GM18867 (cell line): ENCODE data around the gene ZNF777.
"Not testable (repeated sequence)": the region's sequence is repeated elsewhere in the genome, so short reads cannot be mapped to it uniquely, and the experiment has no call there.

Experiments used
- ATAC-seq: cut with Tn5 transposase; IDR thresholded peaks from one replicate; pipeline ENCODE4 v1.9.1; 2021; ENCODE audit warnings: mild to moderate bottlenecking, moderate library complexity; ENCODE audit not compliant: unreplicated experiment

The ZNF777 gene

DNA sequence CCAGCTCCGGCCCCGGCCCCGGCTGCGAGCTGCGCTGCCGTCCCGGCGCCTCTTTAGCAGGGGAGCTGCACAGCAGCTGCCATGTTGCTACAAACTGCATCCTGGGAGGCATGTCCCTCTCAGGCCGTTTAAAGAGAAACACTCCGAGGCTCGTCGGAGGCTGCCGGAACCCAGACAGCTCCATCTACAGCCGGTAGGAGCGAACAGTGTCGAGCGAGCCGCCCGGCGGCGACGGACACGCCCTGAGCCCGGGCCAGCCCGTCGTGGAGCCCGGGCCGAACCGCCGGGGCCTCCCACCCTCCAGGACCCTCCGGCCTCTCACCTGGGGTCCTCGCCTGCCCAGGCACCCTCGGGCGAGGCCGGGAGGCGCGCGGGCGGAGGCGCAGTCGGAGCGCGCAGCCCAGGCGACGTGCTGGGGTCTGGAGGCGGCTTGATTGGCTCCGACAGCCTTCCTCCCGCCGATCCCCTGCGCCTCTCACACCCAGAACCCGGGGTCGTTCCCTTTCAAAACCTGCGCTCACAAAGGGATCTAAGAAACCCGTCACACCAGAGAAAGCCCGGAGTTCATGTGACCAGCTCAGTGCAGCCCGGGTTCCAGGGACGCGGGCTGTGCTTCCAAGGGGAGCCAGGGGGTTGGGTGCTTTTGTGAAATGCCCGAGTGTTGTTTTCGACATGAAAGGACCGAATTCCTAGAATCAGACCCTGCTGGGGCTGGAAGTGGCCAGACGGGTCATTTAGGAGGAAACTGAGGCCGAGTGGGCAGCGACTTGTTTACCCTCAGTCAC is at the start of gene ZNF777:
Gene ZNF777 (minus strand): TSS at position 570 of the 785 bp plus-strand sequence. CDS start 5,040 bp downstream, outside the sequence.
- ATAC-seq, result peak; percentile 97

DNA sequence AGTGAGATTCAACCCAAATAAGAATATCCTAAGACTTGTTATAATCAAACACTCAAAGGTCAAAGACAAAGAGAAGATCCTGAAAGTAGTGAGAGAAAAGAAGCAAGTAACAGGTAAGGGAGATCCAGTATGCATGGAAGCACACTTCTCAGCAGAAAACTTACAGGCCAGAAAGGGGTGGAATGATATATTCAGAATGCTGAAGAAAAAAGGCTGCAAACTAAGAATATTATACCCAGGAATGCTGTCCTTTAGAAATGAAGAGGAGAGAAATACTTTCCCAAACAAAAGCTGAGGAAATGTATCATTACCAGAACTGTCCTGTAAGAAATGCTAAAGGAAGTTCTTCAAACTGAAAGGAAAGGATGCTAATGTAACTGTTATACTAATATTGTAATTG is 49.4 kb upstream of the ZNF777 start:
- ATAC-seq, result no peak

DNA sequence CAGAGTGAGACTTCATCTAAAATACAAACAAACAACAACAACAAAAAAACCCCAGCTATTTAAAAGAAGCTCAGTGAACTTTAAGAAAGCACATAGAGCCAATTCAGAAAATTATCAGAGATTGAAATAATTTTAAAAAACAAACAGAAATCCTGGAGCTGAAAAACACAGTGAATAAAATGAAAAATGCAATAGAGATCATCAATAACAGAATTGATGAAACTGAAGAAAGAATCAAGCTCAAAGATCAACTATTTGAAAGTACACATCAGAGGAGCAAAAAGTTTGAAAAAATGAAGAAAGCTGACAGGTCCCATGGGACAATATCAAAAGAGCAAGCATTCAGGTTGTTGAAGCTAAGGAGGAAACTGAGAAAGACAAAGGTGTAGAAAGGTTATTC is 48.9 kb upstream of the ZNF777 start:
- no peak for ATAC-seq

DNA sequence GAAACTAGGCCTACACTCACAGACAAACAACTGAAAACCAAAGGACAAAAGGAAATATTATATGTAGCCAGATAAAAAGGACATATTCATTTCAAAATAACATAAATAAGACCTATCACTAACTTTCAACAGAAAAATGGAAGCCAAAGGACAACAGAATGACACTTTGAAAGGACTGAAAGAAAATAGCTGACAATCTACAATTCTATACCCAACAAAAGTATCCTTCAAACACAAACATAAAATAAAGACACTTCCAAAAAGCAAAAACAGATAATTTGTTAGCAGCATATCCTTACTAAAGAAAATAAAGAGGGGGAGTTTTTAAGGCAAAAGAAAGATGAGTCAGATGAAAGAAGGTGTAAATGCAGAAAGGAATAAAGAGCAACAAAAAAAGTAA is 44.7 kb upstream of the ZNF777 start:
- no peak for ATAC-seq

DNA sequence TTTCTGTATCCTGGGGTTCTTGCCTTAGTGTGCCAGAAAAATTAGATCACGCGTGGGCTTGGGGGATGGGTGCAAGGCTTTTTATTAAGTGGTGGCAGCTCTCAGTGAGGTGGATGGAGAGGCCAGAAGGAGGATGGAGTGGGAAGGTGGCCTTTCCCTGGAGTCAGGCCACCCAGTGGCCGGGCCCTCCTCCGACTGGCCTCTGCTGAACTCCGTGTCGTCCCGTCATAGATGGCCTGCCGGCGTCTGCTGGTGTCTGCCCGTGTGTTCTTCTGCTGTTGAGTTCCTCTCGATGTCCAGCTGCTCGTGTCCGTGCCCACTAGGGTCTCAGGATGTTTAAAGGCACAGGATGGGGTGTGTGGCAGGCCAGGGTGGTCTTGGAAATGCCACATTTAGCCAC is 40.8 kb upstream of the ZNF777 start:
- ATAC-seq, result no peak

DNA sequence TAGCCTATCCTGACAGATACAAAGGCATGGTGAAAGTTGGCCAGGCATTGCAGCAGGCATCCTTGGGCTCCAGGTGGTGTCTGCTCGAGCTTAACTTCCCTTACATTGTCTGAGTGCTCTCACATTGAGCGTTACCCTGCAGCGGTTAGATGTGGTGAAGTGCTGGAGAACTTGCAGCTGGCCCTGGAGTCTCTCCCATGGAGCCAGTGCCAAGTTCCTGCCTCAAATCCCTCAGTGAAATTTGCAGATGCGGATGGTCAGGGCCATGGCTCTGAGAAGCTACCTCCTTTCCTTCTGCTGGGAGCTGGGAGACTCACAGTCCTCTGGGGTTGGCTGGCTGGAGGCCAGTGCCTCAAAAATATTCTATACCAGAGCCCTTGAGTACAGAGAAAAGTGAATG is 40.0 kb upstream of the ZNF777 start:
- ATAC-seq, result no peak

DNA sequence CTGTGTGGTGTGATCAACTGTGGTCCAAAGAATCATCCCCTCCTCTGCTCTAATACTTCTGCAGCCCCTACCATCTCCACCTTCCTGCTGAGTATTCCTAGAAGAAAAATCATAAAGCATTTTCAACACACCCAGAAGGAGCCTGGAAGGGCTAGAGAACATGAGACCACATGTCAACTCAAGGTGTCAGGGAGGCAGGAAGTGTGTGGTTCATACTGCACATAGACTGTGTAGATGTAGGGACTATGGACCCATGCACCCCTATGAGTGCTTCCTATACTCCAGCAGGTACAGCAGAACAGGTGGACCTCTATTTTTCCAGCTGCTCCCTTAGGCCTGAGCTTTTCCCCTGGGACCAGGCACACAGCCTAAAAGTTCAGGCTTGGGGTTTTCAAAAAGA is 39.3 kb upstream of the ZNF777 start:
- ATAC-seq, result no peak

DNA sequence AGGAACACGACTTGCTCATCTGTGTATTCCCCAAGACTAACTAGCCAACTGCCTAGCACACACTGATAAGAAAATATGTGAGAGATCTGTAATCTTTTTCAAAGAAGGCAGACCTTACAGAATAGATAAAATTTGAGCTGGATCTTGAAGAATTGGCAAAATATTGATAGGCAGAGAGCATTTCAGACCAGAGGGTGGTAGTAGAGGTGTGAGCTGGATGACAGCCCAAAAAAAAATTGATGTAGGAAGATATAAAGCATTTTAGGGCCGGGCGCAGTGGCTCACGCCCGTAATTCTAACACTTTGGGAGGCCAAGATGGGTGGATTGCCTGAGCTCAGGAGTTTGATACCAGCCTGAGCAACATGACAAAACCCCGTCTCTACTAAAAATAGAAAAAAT is 37.9 kb upstream of the ZNF777 start:
- ATAC-seq, result no peak

DNA sequence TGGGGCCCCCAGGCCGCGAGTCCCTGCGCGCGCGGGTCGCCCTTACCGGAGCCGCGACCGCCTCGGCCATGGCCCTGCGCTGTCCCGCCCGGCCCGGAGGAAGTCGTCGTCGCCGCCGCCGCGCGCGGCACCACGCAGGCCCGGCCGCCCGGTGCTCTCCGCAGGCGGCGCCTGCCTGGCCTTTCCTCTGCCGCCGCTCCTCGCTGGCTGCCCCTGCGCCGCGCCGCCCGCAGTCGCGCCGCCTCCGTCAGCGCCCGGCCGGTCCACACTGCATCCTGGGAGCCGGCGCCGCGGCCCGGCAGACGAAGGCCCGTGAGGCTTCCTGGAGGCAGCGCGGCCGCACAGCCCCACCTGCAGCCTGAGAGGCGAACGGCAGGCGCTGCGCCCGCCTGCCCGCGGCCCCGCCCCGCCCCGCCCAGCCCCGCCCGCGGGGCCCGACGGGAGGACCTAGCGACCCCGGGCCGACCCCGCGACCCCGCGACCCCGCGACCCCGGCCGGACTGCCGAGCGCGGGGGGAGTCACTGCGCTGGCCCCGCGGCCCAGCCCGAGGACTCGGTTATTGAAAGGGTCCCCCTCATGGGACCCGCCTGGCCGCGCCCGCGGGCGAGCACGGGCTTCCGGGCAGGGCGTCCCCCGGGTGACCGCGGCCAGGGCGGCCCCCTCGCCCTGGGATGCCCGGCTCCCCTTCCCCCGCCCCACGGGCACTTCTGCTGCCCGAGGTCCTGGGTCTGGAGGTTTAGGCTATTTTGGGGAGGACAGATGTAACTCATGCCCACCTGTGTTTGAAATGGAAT is 36.8 kb upstream of the ZNF777 start, which contains the start of gene ZNF746:
Gene ZNF746 (minus strand): TSS at position 343 of the 795 bp plus-strand sequence. CDS start 273 bp downstream, at position 70.
- ATAC-seq, result peak; percentile 95

DNA sequence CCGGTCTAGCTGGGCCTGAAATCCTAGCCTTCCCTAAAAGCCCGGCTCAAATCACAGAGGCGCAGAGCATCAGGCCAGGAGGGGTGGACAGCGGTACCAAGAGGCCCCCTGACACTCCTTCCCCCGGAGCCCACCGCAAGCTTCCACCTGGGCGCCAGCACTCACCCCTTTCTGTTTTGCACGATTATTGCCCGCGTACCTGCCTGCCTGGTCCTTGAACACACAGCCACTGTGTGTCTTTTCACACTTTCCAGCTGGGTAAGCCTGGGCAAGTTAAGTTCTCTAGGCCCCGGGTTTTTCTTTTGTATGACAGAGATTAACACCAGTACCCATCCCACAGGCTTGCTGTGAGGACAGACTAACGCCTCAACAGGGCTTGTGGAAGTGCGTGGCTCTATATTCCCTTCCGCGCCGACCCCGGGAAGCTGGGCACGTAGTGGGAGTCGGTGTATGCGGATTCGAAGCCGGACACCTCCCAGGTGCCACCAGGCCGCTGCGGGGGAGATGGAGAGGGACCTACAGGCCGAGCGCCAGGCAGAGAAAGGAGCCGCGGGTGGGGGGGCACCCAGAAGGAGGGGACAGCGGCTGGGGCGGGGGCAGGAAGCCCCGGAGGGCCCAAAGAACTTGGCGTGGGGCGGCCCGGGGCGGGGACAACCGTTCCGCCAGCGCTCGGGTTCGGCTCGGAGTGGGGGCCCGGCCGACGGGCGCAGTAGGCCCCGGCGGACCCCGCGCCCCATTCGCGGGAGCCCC is 36.0 kb upstream of the ZNF777 start:
- ATAC-seq, result peak; percentile 40

DNA sequence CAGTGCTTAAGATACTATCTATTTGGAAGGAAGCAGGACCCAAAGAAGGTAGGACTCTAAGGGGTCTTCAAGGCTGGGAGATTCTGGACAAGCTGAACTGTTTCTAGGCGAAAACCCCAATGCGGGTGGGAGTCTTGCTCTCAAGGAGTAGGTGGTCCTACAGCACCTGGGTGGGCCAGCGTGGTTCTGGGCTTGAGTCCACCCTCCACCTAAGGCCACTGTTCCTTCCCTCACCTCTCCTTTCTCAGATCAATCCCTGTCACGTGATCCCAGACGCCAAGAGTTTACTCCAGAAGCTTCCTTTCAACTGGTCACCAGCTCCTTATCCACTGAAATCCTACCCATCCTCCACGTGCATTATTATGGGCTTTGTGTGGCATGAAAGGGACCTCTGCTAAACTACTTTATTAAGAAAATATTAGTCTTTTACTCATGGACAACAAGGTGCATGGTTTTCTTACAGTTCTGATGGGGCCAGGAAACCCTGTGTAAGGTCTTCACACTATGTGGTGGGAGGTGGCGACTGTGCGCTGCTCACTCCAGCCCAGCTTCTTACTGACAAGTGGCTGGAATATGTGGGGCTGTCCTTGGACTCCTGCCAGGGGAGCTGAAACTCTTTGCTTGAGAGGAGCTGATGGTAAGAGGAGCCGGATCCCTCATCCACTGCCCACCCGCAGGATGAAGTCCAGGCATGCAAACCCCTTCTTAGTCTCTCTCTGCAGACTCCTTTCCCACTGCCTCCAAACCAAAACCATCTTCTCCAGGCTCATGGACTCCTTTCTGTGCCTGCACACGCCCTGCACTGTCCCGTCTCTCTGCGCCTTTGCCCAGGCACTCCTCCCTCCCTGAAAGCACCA is 35.2 kb upstream of the ZNF777 start:
- ATAC-seq, result no peak

DNA sequence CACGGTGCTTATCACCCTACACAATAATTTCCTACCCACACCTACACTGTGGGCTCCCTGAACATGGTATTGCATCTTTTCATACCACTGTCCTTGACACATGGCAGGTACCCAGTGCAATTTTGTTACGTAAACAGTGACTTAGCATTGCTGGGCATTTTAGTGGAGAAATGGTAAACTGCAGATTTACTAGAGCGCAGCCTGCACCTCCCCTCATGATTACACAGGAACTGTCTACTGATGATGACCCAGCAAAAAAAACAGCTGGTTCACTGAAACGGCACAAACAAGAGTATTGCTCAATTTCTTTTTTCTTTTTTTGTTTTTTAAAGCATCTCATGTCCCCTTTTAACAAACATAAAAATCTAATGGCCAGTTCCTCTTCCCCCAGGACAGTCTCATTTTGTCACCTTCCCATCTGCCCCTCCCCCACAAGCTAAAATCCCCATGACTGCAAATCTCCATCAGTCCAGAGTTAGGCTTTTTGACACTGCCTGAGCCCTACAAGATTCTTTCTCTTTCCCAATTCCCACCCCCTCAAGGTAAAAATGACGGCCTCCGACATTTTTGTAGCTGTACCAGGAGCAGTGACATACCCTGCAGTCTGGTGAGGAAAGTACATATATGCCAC is 34.0 kb upstream of the ZNF777 start:
- no peak for ATAC-seq

DNA sequence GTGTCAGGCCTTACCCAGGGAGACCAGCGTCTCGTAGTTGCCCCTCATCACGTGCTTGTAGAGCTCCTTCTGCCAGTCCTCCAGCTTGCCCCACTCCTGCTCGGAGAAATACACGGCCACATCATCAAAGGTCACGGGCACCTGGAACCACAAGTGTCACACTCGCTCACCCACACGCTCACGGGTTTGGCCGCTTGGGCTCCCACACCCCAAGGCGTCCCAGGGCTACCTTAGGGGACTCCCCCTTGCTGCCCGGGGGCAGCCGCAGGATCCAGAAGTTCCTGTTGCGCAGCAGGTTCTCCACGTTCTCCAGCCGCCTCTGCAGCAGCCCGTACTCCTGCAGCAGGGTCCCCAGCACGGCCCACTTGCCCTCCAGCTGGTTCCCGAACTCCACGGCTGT is 33.1 kb upstream of the ZNF777 start:
- not testable (repeated sequence) for ATAC-seq

DNA sequence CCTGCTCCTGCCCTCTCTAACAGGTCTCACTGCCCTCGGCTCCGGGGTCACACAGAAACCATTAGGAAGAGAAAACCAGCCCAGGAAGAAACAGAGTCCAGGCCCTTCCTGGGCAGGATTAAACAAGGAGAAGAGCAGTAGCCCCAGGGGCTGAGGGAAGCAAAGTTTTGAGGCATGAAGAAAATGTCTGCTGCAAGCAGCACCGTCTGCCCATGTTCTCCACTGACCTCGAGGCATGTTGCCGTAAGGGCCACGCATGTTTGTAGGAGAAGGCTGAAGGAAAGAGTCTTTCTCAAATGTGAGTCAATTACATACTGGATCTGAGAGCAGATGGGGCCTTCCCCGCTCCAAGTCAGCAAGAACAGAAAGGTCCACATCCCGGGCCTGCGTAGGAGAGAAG is 32.5 kb upstream of the ZNF777 start:
- ATAC-seq, result no peak

DNA sequence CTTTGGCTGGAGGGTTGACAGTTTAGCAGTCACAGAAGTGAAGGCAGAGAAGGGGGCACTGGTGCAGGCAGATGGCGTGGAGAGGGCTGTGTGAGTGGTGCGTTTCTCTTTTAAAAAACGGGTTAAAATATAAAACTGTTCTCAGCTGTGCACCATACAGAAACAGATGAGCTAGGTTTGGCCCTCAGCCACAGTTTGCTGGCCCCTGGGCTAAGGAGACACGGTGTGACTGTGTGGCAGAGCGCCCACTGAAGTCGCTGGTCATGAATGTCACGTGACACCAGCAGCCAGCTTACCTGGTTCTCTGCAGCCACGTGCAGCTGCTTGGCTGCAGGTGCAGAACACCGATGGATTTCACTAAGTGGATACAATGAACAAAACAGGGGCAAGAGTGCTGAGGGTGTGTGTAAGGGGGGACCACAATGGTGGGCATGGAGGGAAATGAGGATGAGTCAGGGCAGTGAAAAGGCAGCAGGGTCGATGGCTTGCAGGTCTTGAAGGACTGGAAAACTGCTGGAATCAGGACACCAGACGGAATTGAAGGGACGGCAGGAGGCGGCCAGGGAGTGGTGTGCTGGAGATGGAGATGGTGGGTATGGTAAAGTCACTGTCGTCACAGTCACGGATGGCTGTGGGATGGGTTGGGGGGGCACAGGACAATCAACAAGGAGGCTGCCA is 29.4 kb upstream of the ZNF777 start:
- no peak for ATAC-seq

DNA sequence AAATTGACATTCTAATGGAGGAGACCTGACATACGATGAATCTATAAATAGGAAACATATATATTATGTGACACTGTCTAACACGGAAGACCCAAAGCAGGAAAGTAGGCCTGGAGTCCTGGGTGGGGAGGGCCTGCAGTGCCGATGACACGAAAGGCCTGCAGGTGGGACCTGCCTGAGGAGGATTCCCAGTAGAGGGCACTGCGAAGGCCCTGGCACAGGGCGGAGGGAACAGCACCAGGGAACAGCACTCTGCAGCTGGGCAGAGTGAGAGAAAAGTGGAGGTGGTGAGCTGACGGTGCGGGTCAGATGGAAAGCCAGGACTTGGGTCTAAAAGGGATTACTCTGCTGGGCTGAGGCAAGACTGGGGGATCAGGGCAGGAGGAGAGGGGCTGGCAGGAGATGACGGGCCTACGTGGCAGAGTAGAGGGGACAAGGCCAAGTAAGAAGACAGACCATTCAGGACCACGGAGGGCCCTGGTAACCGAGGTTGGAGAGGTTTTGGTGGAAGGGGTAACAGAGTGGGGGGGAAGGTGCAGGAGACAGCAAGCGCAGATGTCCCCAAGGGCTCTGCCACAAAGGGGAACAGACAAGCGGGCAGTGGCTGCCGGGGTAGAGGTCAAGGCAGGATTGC is 28.6 kb upstream of the ZNF777 start:
- ATAC-seq, result no peak

DNA sequence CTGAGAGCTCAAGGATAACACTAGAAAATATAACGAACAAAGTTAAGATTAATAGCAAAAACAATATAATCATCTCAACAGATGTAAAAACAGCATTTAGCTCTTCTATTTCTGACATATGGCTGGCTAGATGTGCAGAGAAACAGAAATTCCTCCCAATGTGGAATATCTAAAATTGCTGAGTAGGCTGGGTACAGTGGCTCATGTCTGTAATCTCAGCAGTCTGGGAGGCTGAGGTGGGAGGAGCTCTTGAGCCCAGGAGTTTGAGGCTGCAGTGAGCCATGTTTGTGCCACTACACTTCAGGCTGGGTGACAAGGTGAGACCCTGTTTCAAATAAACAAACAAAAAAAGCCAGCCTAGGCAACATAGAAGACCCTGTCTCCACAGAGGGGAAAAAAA is 18.7 kb upstream of the ZNF777 start:
- no peak for ATAC-seq

DNA sequence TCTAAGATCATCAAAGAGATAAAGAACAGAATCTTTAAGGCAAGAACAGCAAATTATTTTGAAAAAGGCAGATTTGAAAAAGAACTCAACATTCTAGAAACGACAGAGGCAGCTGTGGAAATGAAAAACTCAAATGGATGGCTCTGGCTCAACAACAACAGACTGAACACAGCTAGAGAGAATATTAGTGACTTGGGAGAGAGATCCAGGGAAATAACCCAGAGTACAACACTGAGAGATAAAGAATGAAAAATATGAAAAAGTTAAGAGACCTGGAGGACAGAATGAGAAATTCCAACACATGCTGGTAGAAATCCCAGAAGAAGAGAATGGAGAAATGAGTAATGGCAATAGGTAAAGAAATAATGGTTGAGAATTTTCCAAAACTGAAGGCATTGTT is 17.9 kb upstream of the ZNF777 start:
- no peak for ATAC-seq
